K562 (cell line): ENCODE measurements around the gene CTDSPL. TPM values are rescaled to one million over a fixed set of nuclear protein-coding genes. Genes with fewer than 3 reads are reported as not detected.

ENCODE experiments used
- CTBP1 ChIP-seq: fragments of 450-650 bp; IDR thresholded peaks from 2 replicates; pipeline ENCODE4 v1.6.1; 2016; ENCODE audit warnings: borderline replicate concordance
- DMBX1 ChIP-seq: fragments of 250-450 bp; sonication (Bioruptor Pico); IDR thresholded peaks from 2 replicates; pipeline ENCODE4 v1.8.0; 2022; ENCODE audit warnings: inconsistent platforms, mild to moderate bottlenecking, moderate library complexity, borderline replicate concordance
- GATA2 ChIP-seq: sonication (generic); formaldehyde crosslinking; IDR thresholded peaks from 2 replicates; pipeline ENCODE4 v1.4.0; 2020; ENCODE audit warnings: mild to moderate bottlenecking, missing genetic modification reagents
- GTF2A2 ChIP-seq: IDR thresholded peaks from 2 replicates; pipeline ENCODE4 v1.6.1; 2016; ENCODE audit warnings: mild to moderate bottlenecking, missing genetic modification characterization, missing compliant biosample characterization
- NR2C1 ChIP-seq, 2 experiments: fragments of 450-650 bp; IDR thresholded peaks; 2 replicates each; pipeline ENCODE4 v1.6.1; 2017; ENCODE audit warnings: mild to moderate bottlenecking in 2 of 2, antibody characterized with exemption in 1 of 2, inconsistent platforms in 1 of 2, missing compliant biosample characterization in 1 of 2, missing genetic modification characterization in 1 of 2
- RAD51 ChIP-seq: fragments of 450-650 bp; IDR thresholded peaks from 2 replicates; pipeline ENCODE4 v1.7.1; 2016; ENCODE audit warnings: low read depth, mild to moderate bottlenecking, borderline replicate concordance
- TCF3 ChIP-seq: sonication (generic); formaldehyde crosslinking; IDR thresholded peaks from 2 replicates; pipeline ENCODE4 v1.4.0; 2020; ENCODE audit warnings: mild to moderate bottlenecking, missing genetic modification reagents
- TRIM28 ChIP-seq: fragments of 450-650 bp; IDR thresholded peaks from 2 replicates; pipeline ENCODE4 v1.6.1; 2017
- ZBTB2 ChIP-seq: fragments of 450-650 bp; IDR thresholded peaks from 2 replicates; pipeline ENCODE4 v1.6.1; 2016; ENCODE audit warnings: antibody characterized with exemption
- ZNF143 ChIP-seq: sonication (generic); formaldehyde crosslinking; IDR thresholded peaks from 2 replicates; pipeline ENCODE4 v1.9.0; 2022; ENCODE audit warnings: mild to moderate bottlenecking, missing genetic modification reagents
- ZNF316 ChIP-seq: fragments of 450-650 bp; IDR thresholded peaks from 2 replicates; pipeline ENCODE4 v1.6.1; 2016
- ZNF512 ChIP-seq: IDR thresholded peaks from 2 replicates; pipeline ENCODE4 v1.6.1; 2016; ENCODE audit warnings: missing genetic modification characterization, missing compliant biosample characterization
- ZNF785 ChIP-seq: fragments of 250-450 bp; sonication (Bioruptor Pico); IDR thresholded peaks from 2 replicates; pipeline ENCODE4 v1.4.0; 2020; ENCODE audit warnings: mild to moderate bottlenecking
- polyA plus RNA-seq, 8 experiments: library from polyadenylated mRNA; depleted of rRNA in 4 of 8; stranded (reverse) in 5 of 8; unstranded in 3 of 8; fragments of >200 nt; fragmentation: Nextera tagmentation in 2 of 8; fragmentation: Illumina TruSeq in 1 of 8; extraction: Ambion mirVana in 2 of 8; extraction: Trizol in 1 of 8; gene quantifications; 2 replicates each; pipeline versions ENCODE4 v1.2.1 to v1.2.3, GENCODE V29; 2011 to 2014; ENCODE audit warnings: inconsistent platforms in 1 of 8, missing spikeins in 1 of 8
- total RNA-seq, 7 experiments: library from RNA; depleted of rRNA in 6 of 7; stranded (reverse); fragments of >200 nt in 6 of 7; fragmentation: Illumina TruSeq in 2 of 7; extraction: Trizol in 2 of 7; gene quantifications; 2 replicates each; pipeline versions ENCODE4 v1.2.1 to v1.2.3, GENCODE V29; 2011 to 2021; ENCODE audit warnings: low replicate concordance in 1 of 7

The CTDSPL gene
- total and polyA plus RNA-seq, 9 of the 15 experiments (the other 6 are each of a cell fraction or from before 2014, with no cell fraction given), result 5.1 to 19.3 (median 11.3) TPM

GRCh38 chr3:38019658-38020341 is 158.1 kb downstream of the CTDSPL start (continued):
- TF ChIP-seq ZBTB2 (peak; percentile 74; the same call in 1 of the 2 replicates), ZNF512 (tag) (no peak), NR2C1 (IDR thresholded peaks at IDR 0.05) (no peak), NR2C1 (tag; IDR thresholded peaks at IDR 0.05) (peak; percentile 40; the same call in 1 of the 2 replicates), CTBP1 (peak; percentile 96), DMBX1 (no peak), GTF2A2 (tag) (no peak), RAD51 (no peak), ZNF143 (CRISPR knock-in tag) (no peak), GATA2 (CRISPR knock-in tag) (peak; percentile 42; the same call in 1 of the 2 replicates), TCF3 (CRISPR knock-in tag) (peak; percentile 68), ZNF316 (no peak), TRIM28 (no peak), ZNF785 (CRISPR knock-in tag) (no peak)
